ENCODE measurements around the gene CLN6.

Gene CLN6

GRCh38 chr15:68229386-68230156 is at the start of gene CLN6:
Gene CLN6, minus strand, starts transcription at chr15:68229728. Its CDS starts 144 bp downstream, at chr15:68229584.
- peak in 55 of 58 donors; percentile 10 to 92 (median 80) for DNase-seq

GRCh38 chr15:68278595-68279405 is 49.3 kb upstream of the CLN6 start:
- peak in 4 of 58 donors; percentile 37 to 60 (median 56) for DNase-seq

GRCh38 chr15:68278345-68278594 is 48.7 kb upstream of the CLN6 start:
- peak in 7 of 58 donors; percentile 61 to 76 (median 67) for DNase-seq

- peak; percentile 66 to 99 (median 93) for DNase-seq
These were observed 48.2 kb upstream of the CLN6 start, which contains the start of gene FEM1B for GRCh38 chr15:68277603-68278344. Gene FEM1B, plus strand, starts transcription at chr15:68277745. Its CDS starts 673 bp downstream, at chr15:68278418.

GRCh38 chr15:68277131-68277602 is 47.6 kb upstream of the CLN6 start:
- DNase-seq, result peak in 39 of 58 donors; percentile 28 to 87 (median 66)

GRCh38 chr15:68276668-68277067 is 47.1 kb upstream of the CLN6 start:
- DNase-seq, result no peak

- no peak for DNase-seq
These were observed 45.7 kb upstream of the CLN6 start for GRCh38 chr15:68275165-68275746.

- DNase-seq, result no peak
These were observed 44.8 kb upstream of the CLN6 start for GRCh38 chr15:68274201-68274848.

- DNase-seq, result no peak
These were observed 43.3 kb upstream of the CLN6 start for GRCh38 chr15:68272721-68273271.

GRCh38 chr15:68271854-68272471 is 42.4 kb upstream of the CLN6 start:
- DNase-seq, result peak in 38 of 58 donors; percentile 6 to 79 (median 40)

- DNase-seq, result no peak
These were observed 38.9 kb upstream of the CLN6 start for GRCh38 chr15:68268405-68268804.

GRCh38 chr15:68265674-68266073 is 36.1 kb upstream of the CLN6 start:
- DNase-seq, result no peak

GRCh38 chr15:68265081-68265480 is 35.6 kb upstream of the CLN6 start:
- DNase-seq, result no peak

- DNase-seq, result no peak
These were observed 34.8 kb upstream of the CLN6 start for GRCh38 chr15:68264282-68264681.

- DNase-seq, result no peak
These were observed 33.2 kb upstream of the CLN6 start for GRCh38 chr15:68262514-68263356.

- no peak for DNase-seq
These were observed 32.5 kb upstream of the CLN6 start for GRCh38 chr15:68261980-68262379.

GRCh38 chr15:68261241-68261640 is 31.7 kb upstream of the CLN6 start:
- no peak for DNase-seq

- no peak for DNase-seq
These were observed 30.4 kb upstream of the CLN6 start for GRCh38 chr15:68259883-68260282.

GRCh38 chr15:68258692-68259091 is 29.2 kb upstream of the CLN6 start:
- no peak for DNase-seq

All from anterior cingulate cortex (tissue), 58 donors.